ENCODE results near the gene OXGR1. TPM values are rescaled to one million over a fixed set of nuclear protein-coding genes. Genes with fewer than 3 reads are reported as not detected.

The OXGR1 gene
- 1 to 10 TPM; 1.3 to 2.1 TPM for total RNA-seq

GRCh38 chr13:96994017-96994857, at the start of gene OXGR1:
Gene OXGR1, minus strand, starts transcription at chr13:96994476. Its CDS starts 6,717 bp downstream, at chr13:96987759.
- Histone ChIP-seq H3K9me3 (no peaks in the 10 kb centered on the region), H3K36me3 (no peaks in the 10 kb centered on the region), H3K4me3 (peak within 1 kb of the TSS; percentile 45), H3K9ac (ENCODE audit: low read depth in 2 of 2, low read length in 2 of 2) (peak within 1 kb of the TSS; percentile 49 to 58), H3K27me3 (no peaks in the 10 kb centered on the region), H3K27ac (no peak within 1 kb of the TSS), H3K4me1 (no peaks in the 10 kb centered on the region)
- TF ChIP-seq, protein P1, sequence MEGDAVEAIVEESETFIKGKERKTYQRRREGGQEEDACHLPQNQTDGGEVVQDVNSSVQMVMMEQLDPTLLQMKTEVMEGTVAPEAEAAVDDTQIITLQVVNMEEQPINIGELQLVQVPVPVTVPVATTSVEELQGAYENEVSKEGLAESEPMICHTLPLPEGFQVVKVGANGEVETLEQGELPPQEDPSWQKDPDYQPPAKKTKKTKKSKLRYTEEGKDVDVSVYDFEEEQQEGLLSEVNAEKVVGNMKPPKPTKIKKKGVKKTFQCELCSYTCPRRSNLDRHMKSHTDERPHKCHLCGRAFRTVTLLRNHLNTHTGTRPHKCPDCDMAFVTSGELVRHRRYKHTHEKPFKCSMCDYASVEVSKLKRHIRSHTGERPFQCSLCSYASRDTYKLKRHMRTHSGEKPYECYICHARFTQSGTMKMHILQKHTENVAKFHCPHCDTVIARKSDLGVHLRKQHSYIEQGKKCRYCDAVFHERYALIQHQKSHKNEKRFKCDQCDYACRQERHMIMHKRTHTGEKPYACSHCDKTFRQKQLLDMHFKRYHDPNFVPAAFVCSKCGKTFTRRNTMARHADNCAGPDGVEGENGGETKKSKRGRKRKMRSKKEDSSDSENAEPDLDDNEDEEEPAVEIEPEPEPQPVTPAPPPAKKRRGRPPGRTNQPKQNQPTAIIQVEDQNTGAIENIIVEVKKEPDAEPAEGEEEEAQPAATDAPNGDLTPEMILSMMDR (IDR thresholded peaks at IDR 0.05): no peak
- DNase-seq: peak; percentile 30
- intact Hi-C loops (cut with DNase I): no loop called here

DNA sequence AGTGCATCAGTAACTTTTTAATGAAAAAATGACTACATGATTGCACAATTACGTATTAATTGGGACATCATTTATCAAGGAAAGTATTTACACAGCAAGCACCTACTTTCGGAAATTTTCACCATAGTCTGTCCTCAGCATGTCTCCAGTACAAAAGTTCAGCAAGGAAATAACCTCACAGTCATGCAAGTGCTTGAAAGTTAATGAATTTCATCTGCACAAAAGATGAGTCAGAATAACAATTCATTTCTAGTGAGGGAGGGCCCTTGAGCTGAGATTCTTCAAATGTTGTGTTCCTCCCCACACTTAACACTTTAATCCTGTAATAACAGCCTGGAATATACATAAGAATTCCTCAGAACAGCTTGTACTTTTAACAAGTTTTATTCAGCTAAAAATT, 49.0 kb upstream of the OXGR1 start:
- TF ChIP-seq, protein P1 (IDR thresholded peaks at IDR 0.05): no peak

GRCh38 chr13:97030705-97031452, 36.6 kb upstream of the OXGR1 start:
- no peak overlapping the region for H3K4me3 ChIP-seq
- intact Hi-C loops (cut with DNase I): no loop called here

More for the DNA sequence above, 49.0 kb upstream of the OXGR1 start:
- Histone ChIP-seq H3K4me1 (no peaks in the 10 kb centered on the region), H3K4me3 (no peak overlapping the region), H3K27me3 (no peaks in the 10 kb centered on the region), H3K27ac (no peak overlapping the region), H3K36me3 (no peaks in the 10 kb centered on the region), H3K9me3 (no peaks in the 10 kb centered on the region), H3K9ac (ENCODE audit: low read depth in 2 of 2, low read length in 2 of 2) (no peak overlapping the region)
- DNase-seq: no peak
- intact Hi-C loops (cut with DNase I): no loop called here

DNA sequence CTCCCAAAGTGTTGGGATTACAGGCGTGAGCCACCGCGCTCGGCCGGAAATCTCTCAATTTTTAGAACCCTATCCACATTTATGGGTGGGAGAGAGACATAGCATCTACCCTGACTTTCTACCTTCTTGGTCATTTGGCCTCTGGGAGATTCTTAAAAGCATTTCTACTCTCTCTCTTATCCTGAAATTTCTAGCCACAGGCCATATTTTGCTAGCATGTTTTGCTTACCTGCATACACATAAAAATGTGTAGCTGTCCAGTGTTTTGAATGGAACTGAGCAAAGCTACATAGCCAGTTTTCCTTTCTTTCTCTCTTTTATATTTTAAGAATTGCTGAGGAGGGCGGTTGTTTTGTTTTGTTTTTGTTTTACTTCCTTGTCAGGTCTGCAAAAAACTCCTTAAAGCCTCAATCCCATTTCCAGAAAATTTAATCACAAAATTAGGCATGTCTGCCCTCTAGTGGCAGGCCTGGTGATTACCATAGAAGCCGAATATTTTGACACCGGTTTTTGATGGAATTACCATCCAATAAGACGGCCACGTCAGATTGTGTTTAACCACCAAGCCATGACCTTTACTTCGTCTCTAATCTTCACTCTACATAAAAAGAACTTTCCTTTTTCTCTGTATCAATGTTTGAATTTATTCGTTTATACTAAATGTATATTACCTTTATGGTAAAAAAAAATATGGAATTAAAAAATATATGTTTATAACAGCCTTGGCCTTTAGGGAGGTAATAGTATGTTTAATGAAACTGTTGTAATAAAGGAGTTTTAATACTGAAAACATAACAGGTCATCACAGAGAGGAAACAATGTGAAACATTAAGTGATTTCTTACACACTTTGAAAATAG, 34.4 kb upstream of the OXGR1 start:
- no peaks in the 10 kb centered on the region for H3K36me3 ChIP-seq
- intact Hi-C loops (cut with DNase I): no loop called here
- TF ChIP-seq, protein P1 (IDR thresholded peaks at IDR 0.05): peak; percentile 87
- H3K27me3 ChIP-seq: no peaks in the 10 kb centered on the region
- peak; percentile 72 for DNase-seq
- H3K9ac ChIP-seq (ENCODE audit: low read depth in 2 of 2, low read length in 2 of 2): peak overlapping the region in 1 of 2 donors; percentile 5
- H3K9me3 ChIP-seq: no peaks in the 10 kb centered on the region
- no peaks in the 10 kb centered on the region for H3K4me1 ChIP-seq
- no peak overlapping the region for H3K4me3 ChIP-seq
- H3K27ac ChIP-seq: no peak overlapping the region

More at GRCh38 chr13:97030705-97031452, 36.6 kb upstream of the OXGR1 start:
- Histone ChIP-seq H3K27me3 (no peaks in the 10 kb centered on the region), H3K27ac (no peak overlapping the region), H3K9me3 (no peaks in the 10 kb centered on the region), H3K4me1 (no peaks in the 10 kb centered on the region), H3K9ac (ENCODE audit: low read depth in 2 of 2, low read length in 2 of 2) (no peak overlapping the region), H3K36me3 (no peaks in the 10 kb centered on the region)
- TF ChIP-seq, protein P1 (IDR thresholded peaks at IDR 0.05): no peak
- no peak for DNase-seq

- no peak for DNase-seq
- no peak overlapping the region for H3K27ac ChIP-seq
- no peak overlapping the region for H3K4me3 ChIP-seq
- H3K4me1 ChIP-seq: no peaks in the 10 kb centered on the region
- intact Hi-C loops (cut with DNase I): no loop called here
- no peaks in the 10 kb centered on the region for H3K27me3 ChIP-seq
- no peaks in the 10 kb centered on the region for H3K9me3 ChIP-seq
- TF ChIP-seq, protein P1 (IDR thresholded peaks at IDR 0.05): no peak
- H3K36me3 ChIP-seq: no peaks in the 10 kb centered on the region
- H3K9ac ChIP-seq (ENCODE audit: low read depth in 2 of 2, low read length in 2 of 2): no peak overlapping the region
These were observed 32.9 kb upstream of the OXGR1 start for GRCh38 chr13:97027162-97027554.
